HEK293 (cell line): ENCODE measurements around the gene CLDN7.
A peak's percentile ranks its signal among the peaks of the same experiment; 100 is the strongest.

Experiments used
- CTCF ChIA-PET: fragments of 350-600 bp; formaldehyde crosslinking; extraction: SDS; loops from one replicate; lab custom pipeline; 2021; ENCODE audit warnings: antibody characterized with exemption; lab: Yijun Ruan, JAX
- POLR2A ChIA-PET: fragments of 300-600 bp; formaldehyde crosslinking; extraction: SDS; loops from one replicate; lab custom pipeline; 2020; ENCODE audit warnings: antibody characterized with exemption, inconsistent platforms; lab: Yijun Ruan, JAX
- H3K27ac ChIP-seq: fragments of 200-500 bp; sonication (Bioruptor generic); 2 replicates; pipeline ENCODE4 v1.5.1; 2014; ENCODE audit warnings: low read depth, low read length, control low read depth, inconsistent platforms; ENCODE audit errors: extremely low read depth
- H3K36me3 ChIP-seq, 2 experiments: fragments of 200-500 bp in 1 of 2; sonication (Bioruptor generic) in 1 of 2; 1 replicate in 1 of 2; 2 replicates in 1 of 2; pipeline ENCODE4 v1.5.1; 2014 to 2017; ENCODE audit warnings: inconsistent platforms in 2 of 2, low read length in 2 of 2; ENCODE audit not compliant: control insufficient read depth in 2 of 2, insufficient read depth in 1 of 2
- H3K4me1 ChIP-seq: fragments of 200-500 bp; sonication (Bioruptor generic); 2 replicates; pipeline ENCODE4 v1.5.1; 2014; ENCODE audit warnings: mild to moderate bottlenecking, low read length, inconsistent platforms; ENCODE audit not compliant: control insufficient read depth, insufficient read depth
- H3K4me3 ChIP-seq: 2 replicates; pipeline ENCODE4 v1.5.1; 2011; ENCODE audit warnings: low read depth, mild to moderate bottlenecking, control low read depth, low read length, moderate library complexity
- H3K9me3 ChIP-seq: fragments of 200-500 bp; sonication (Bioruptor generic); 2 replicates; pipeline ENCODE4 v1.5.1; 2014; ENCODE audit warnings: low read depth, low read length, inconsistent platforms; ENCODE audit not compliant: control insufficient read depth, insufficient read depth
- BCL11A ChIP-seq: fragments of 450-650 bp; formaldehyde crosslinking; IDR thresholded peaks from 2 replicates; pipeline ENCODE4 v1.5.1; 2016; ENCODE audit warnings: low read depth, missing biosample characterization, missing genetic modification characterization
- FEZF1 ChIP-seq: fragments of 450-650 bp; formaldehyde crosslinking; IDR thresholded peaks from 2 replicates; pipeline ENCODE4 v1.5.1; 2016; ENCODE audit warnings: missing biosample characterization, missing genetic modification characterization
- GLIS1 ChIP-seq: fragments of 450-650 bp; formaldehyde crosslinking; IDR thresholded peaks from 2 replicates; pipeline ENCODE4 v1.5.1; 2016; ENCODE audit warnings: missing biosample characterization, missing genetic modification characterization
- GLIS2 ChIP-seq: fragments of 450-650 bp; formaldehyde crosslinking; IDR thresholded peaks from 2 replicates; pipeline ENCODE4 v1.5.1; 2016; ENCODE audit warnings: missing biosample characterization, missing genetic modification characterization
- IKZF3 ChIP-seq: fragments of 450-650 bp; IDR thresholded peaks from 2 replicates; pipeline ENCODE4 v1.5.0; 2018; ENCODE audit warnings: missing biosample characterization, mild to moderate bottlenecking, missing genetic modification characterization, moderate library complexity
- SP2 ChIP-seq: fragments of 450-650 bp; formaldehyde crosslinking; IDR thresholded peaks from 2 replicates; pipeline ENCODE4 v1.5.1; 2016; ENCODE audit warnings: missing biosample characterization, missing genetic modification characterization
- YY2 ChIP-seq: fragments of 450-650 bp; formaldehyde crosslinking; IDR thresholded peaks from 2 replicates; pipeline ENCODE4 v1.5.1; 2016; ENCODE audit warnings: missing biosample characterization, missing genetic modification characterization
- ZFP41 ChIP-seq: fragments of 450-650 bp; formaldehyde crosslinking; IDR thresholded peaks from 2 replicates; pipeline ENCODE4 v1.5.1; 2016; ENCODE audit warnings: missing biosample characterization, missing genetic modification characterization, borderline replicate concordance
- ZNF121 ChIP-seq: fragments of 450-650 bp; formaldehyde crosslinking; IDR thresholded peaks from 2 replicates; pipeline ENCODE4 v1.5.1; 2016; ENCODE audit warnings: missing biosample characterization, missing genetic modification characterization
- ZNF133 ChIP-seq: fragments of 450-650 bp; formaldehyde crosslinking; IDR thresholded peaks from 2 replicates; pipeline ENCODE4 v1.5.1; 2016; ENCODE audit warnings: missing biosample characterization, missing genetic modification characterization
- ZNF335 ChIP-seq: fragments of 450-650 bp; formaldehyde crosslinking; conservative IDR thresholded peaks from 2 replicates; pipeline ENCODE4 v1.5.1; 2016; ENCODE audit warnings: missing biosample characterization, missing genetic modification characterization
- ZNF600 ChIP-seq: fragments of 450-650 bp; formaldehyde crosslinking; IDR thresholded peaks from 2 replicates; pipeline ENCODE4 v1.5.1; 2016; ENCODE audit warnings: missing biosample characterization, missing genetic modification characterization
- TF ChIP-seq, protein P1 (sequence below): fragments of 450-650 bp; formaldehyde crosslinking; IDR thresholded peaks from 2 replicates; pipeline ENCODE4 v1.5.1; 2016; ENCODE audit warnings: missing biosample characterization, missing genetic modification characterization
- TF ChIP-seq, protein P2 (sequence below): fragments of 450-650 bp; formaldehyde crosslinking; IDR thresholded peaks from 2 replicates; pipeline ENCODE4 v1.5.1; 2016; ENCODE audit warnings: missing biosample characterization, missing genetic modification characterization
- TF ChIP-seq, protein P3 (sequence below): fragments of 450-650 bp; IDR thresholded peaks from 2 replicates; pipeline ENCODE4 v1.5.1; 2018; ENCODE audit warnings: missing biosample characterization, missing genetic modification characterization
- TF ChIP-seq, protein P4 (sequence below): fragments of 450-650 bp; formaldehyde crosslinking; conservative IDR thresholded peaks from 2 replicates; pipeline ENCODE4 v1.5.1; 2016; ENCODE audit warnings: low read depth, missing biosample characterization, missing genetic modification characterization

CLDN7 gene

DNA sequence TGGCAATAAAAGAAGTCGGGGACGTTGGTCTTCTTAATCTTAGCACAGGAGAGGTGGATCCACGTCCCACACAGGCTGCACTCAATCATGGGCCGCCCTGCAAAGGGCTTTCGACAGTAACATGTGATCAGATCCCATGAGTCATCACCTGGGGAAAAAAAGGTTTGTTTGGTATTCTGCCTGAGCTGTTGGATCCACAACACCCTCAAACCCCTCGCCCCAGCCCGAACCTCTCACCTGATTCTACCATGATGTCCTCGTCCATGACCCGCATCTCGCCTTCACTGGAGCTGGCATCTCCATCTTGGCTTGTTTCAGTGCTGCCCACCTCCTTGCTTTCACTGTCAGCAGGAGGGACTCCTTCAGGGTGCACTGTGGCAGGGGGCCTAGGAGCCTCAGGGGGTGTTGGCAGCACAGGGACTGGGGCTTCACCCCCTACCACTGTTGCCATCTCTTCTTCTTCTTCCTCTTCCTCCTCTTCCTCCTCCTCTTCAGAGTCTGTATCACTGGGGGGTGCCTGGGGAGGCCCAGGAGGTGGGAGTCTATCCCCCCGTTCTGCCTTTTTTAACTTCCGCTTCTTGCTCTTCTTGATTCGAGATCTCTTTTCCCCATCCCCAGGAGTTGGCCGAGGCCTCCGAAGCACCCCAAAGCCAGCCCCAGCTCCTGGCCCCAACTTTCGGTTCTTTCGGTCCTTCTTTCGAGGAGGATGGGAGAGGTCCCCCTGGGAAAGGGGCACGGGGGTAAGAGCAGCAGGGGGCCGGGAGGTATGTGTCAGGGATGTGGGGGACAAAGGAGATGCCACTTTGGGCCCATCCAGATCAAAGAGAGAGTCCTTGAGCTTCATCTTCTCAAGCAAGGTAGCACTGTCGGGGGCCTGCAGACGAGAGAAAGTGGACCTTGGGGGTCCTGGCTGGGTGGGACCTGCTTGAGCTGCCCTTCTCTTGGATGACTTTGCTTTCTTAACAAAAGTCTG is 26.3 kb downstream of the CLDN7 start:
- no peak overlapping the region for H3K4me3 ChIP-seq
- TF ChIP-seq, protein P1, sequence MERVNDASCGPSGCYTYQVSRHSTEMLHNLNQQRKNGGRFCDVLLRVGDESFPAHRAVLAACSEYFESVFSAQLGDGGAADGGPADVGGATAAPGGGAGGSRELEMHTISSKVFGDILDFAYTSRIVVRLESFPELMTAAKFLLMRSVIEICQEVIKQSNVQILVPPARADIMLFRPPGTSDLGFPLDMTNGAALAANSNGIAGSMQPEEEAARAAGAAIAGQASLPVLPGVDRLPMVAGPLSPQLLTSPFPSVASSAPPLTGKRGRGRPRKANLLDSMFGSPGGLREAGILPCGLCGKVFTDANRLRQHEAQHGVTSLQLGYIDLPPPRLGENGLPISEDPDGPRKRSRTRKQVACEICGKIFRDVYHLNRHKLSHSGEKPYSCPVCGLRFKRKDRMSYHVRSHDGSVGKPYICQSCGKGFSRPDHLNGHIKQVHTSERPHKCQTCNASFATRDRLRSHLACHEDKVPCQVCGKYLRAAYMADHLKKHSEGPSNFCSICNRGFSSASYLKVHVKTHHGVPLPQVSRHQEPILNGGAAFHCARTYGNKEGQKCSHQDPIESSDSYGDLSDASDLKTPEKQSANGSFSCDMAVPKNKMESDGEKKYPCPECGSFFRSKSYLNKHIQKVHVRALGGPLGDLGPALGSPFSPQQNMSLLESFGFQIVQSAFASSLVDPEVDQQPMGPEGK (tag by site-specific recombination), result peak; percentile 40
- TF ChIP-seq, protein P2, sequence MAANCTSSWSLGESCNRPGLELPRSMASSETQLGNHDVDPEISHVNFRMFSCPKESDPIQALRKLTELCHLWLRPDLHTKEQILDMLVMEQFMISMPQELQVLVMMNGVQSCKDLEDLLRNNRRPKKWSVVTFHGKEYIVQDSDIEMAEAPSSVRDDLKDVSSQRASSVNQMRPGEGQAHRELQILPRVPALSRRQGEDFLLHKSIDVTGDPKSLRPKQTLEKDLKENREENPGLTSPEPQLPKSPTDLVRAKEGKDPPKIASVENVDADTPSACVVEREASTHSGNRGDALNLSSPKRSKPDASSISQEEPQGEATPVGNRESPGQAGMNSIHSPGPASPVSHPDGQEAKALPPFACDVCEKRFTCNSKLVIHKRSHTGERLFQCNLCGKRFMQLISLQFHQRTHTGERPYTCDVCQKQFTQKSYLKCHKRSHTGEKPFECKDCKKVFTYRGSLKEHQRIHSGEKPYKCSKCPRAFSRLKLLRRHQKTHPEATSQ, result no peak
- TF ChIP-seq FEZF1 (no peak), ZFP41 (tag by site-specific recombination) (no peak), GLIS2 (tag by site-specific recombination) (peak; percentile 80), ZNF133 (no peak), IKZF3 (no peak), GLIS1 (tag by site-specific recombination) (peak; percentile 58), ZNF600 (tag by site-specific recombination) (peak; percentile 70), BCL11A (tag by site-specific recombination) (no peak), ZNF121 (tag by site-specific recombination) (no peak), YY2 (tag by site-specific recombination) (no peak), ZNF335 (tag by site-specific recombination) (peak; percentile 66), SP2 (tag by site-specific recombination) (no peak)
- TF ChIP-seq, protein P3, sequence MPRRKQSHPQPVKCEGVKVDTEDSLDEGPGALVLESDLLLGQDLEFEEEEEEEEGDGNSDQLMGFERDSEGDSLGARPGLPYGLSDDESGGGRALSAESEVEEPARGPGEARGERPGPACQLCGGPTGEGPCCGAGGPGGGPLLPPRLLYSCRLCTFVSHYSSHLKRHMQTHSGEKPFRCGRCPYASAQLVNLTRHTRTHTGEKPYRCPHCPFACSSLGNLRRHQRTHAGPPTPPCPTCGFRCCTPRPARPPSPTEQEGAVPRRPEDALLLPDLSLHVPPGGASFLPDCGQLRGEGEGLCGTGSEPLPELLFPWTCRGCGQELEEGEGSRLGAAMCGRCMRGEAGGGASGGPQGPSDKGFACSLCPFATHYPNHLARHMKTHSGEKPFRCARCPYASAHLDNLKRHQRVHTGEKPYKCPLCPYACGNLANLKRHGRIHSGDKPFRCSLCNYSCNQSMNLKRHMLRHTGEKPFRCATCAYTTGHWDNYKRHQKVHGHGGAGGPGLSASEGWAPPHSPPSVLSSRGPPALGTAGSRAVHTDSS (tag by site-specific recombination), result peak; percentile 86
- TF ChIP-seq, protein P4, sequence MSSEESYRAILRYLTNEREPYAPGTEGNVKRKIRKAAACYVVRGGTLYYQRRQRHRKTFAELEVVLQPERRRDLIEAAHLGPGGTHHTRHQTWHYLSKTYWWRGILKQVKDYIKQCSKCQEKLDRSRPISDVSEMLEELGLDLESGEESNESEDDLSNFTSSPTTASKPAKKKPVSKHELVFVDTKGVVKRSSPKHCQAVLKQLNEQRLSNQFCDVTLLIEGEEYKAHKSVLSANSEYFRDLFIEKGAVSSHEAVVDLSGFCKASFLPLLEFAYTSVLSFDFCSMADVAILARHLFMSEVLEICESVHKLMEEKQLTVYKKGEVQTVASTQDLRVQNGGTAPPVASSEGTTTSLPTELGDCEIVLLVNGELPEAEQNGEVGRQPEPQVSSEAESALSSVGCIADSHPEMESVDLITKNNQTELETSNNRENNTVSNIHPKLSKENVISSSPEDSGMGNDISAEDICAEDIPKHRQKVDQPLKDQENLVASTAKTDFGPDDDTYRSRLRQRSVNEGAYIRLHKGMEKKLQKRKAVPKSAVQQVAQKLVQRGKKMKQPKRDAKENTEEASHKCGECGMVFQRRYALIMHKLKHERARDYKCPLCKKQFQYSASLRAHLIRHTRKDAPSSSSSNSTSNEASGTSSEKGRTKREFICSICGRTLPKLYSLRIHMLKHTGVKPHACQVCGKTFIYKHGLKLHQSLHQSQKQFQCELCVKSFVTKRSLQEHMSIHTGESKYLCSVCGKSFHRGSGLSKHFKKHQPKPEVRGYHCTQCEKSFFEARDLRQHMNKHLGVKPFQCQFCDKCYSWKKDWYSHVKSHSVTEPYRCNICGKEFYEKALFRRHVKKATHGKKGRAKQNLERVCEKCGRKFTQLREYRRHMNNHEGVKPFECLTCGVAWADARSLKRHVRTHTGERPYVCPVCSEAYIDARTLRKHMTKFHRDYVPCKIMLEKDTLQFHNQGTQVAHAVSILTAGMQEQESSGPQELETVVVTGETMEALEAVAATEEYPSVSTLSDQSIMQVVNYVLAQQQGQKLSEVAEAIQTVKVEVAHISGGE (tag by site-specific recombination), result no peak
- H3K27ac ChIP-seq, result no peak overlapping the region
- H3K9me3 ChIP-seq, result no peaks in the 10 kb centered on the region
- ChIA-PET CTCF (interaction anchor here (0.6 to 1.3 kb wide), 3 partner anchors 16 to 235 kb away, joined by 3 to 6 read pairs (median 4); partner anchors contain the start of genes ACADVL and DLG4), POLR2A (interaction anchor here (0.6 to 14.2 kb wide), 2 partner anchors 14 to 65 kb away, joined by 4 to 284 read pairs; partner anchors contain the start of genes ACADVL and DLG4)
- peaks cover 18 to 48% of the 10 kb centered on the region in 2 experiments for H3K36me3 ChIP-seq
- peaks cover 10% of the 10 kb centered on the region; the same call in 1 of the 2 replicates for H3K4me1 ChIP-seq
